Measurements from ENCODE around the gene LCTL.

Gene LCTL

GRCh38 chr15:66608881-66609280 lies 43.1 kb upstream of the LCTL start:
- TF ChIP-seq CTCF (IDR thresholded peaks at IDR 0.05; ENCODE audit: low read depth, low read length) = no peak
- H3K4me3 ChIP-seq (ENCODE audit: low read depth, low read length) = no peak overlapping the region

GRCh38 chr15:66608159-66608558 lies 42.4 kb upstream of the LCTL start:
- H3K4me3 ChIP-seq (ENCODE audit: low read depth, low read length) = no peak overlapping the region
- TF ChIP-seq CTCF (IDR thresholded peaks at IDR 0.05; ENCODE audit: low read depth, low read length) = no peak

GRCh38 chr15:66603301-66604179 lies 37.7 kb upstream of the LCTL start:
- peak; percentile 78 for TF ChIP-seq CTCF (IDR thresholded peaks at IDR 0.05; ENCODE audit: low read depth, low read length)
- H3K4me3 ChIP-seq (ENCODE audit: low read depth, low read length) = no peak overlapping the region

GRCh38 chr15:66601521-66601920 lies 35.7 kb upstream of the LCTL start:
- no peak for TF ChIP-seq CTCF (IDR thresholded peaks at IDR 0.05; ENCODE audit: low read depth, low read length)
- H3K4me3 ChIP-seq (ENCODE audit: low read depth, low read length) = no peak overlapping the region

DNA sequence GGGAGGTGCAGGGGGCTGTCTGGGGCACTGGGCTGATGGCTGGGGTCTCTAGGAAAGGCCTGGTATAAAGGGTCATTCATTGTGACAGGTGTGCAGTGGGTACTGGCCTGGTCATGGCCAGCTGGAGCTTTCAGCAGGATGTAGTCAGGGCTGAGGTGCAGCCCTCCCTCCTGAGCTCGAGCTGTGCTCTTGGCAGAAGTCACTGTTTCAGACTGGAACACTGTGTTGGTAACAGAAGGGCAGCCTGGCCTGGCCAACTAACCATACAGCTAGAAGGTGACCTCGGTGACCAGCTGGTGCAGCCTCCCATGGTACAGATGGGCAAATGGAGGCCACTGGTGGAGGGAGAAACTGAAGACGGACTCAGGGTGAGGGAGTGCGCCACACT lies 34.4 kb upstream of the LCTL start:
- TF ChIP-seq CTCF (IDR thresholded peaks at IDR 0.05; ENCODE audit: low read depth, low read length) = no peak
- H3K4me3 ChIP-seq (ENCODE audit: low read depth, low read length) = no peak overlapping the region

DNA sequence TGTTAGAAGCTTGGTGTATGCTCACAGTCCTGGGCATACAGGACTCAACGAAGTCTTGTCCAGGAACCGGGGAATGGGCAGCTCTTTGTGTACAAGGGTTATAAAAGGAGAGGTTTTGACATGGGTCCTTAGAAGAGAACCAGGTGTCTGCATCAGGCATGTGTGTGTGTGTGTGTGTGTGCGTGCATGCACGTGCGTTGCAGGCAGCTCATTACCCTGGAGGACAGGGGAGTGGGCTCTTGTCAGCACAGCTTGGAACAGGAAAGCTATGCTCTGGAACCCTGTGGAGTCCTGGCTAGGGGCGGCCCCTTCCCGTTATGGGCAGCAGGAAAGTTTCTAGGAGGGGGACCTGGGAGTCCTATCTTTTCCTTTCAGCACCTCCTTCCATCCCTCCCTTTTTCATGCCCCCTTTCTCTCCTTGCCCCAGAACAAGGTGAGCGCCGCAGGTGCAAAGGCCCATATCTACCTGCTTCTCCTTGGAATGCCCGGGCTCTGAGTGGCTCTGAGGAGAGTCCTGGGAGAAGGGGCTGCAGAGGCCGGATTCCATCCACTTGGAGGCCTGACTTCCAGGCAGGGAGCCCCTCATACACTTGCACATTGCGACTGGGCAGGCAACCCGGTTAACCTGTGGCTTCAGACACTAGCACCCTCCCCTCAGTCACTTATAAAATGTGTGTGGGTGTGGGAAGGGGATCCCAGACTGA lies 33.9 kb upstream of the LCTL start:
- TF ChIP-seq CTCF (IDR thresholded peaks at IDR 0.05; ENCODE audit: low read depth, low read length) = no peak
- H3K4me3 ChIP-seq (ENCODE audit: low read depth, low read length) = no peak overlapping the region

Measured in WI38 (cell line).